ENCODE results near the gene KIAA0513.
A peak's percentile ranks its signal among the peaks of the same experiment; 100 is the strongest.

The KIAA0513 gene, protein sequence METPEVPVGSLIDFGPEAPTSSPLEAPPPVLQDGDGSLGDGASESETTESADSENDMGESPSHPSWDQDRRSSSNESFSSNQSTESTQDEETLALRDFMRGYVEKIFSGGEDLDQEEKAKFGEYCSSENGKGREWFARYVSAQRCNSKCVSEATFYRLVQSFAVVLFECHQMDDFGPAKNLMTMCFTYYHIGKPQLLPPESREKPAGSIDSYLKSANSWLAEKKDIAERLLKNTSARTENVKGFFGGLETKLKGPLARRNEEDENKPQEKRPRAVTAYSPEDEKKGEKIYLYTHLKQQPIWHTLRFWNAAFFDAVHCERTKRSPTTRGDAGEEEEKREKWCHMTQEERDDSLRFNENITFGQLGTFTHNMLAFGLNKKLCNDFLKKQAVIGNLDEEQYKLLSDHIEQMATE

DNA sequence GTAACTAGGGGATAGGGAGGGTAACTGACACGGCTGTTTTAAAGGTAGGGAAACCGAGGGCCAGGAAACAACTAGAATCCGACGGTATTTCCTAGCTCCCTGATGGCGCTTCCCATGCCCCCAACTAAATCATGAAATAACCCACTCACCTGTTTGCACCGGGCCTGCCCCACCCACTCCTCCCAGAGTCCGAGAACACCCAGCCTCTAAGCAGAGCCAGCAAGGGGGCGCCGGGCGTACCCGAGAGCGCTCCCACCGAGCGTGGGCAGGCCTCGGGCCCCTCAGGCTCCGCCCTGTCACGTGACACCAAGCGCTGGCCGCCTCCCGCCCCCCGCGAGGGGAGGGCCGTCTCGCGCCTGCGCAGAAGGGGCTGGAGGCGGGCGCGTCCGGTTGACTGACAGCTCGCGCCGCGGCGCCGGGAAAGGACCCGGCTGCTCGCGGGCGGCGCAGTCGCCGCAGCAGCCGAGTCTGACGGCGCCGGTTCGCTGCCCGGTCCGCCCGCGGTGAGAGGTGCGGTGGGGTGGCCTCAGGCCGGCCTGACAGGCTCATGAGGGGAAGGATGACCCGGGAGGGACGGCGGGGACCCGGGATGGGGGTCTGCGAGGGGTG, at the start of gene KIAA0513:
TSS of gene KIAA0513 (plus strand) at position 447 of the 609 bp plus-strand sequence. CDS start 39,277 bp downstream, outside the sequence.
- DNase-seq, result peak; percentile 78

DNA sequence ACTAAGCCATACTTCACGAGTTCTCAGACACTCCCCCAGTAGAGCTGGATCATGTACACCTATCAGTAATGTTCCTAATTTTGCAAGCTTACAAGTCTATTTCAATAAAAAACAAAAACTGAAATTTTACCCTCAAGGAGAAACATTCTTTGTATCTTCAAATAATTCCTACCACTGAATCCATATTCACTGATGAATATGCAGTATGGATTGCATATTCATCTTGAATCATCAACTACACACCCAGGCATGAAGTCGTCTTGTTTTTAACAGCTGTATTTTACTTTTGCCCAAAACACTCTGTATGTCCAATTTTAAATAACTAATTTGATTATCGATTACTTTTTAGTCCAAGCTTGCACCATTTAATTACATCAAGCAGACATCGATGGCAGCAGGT, 48.1 kb upstream of the KIAA0513 start:
- no peak for DNase-seq

- no peak for DNase-seq
Measured at GRCh38 chr16:84982434-84982833, 45.2 kb upstream of the KIAA0513 start.

DNA sequence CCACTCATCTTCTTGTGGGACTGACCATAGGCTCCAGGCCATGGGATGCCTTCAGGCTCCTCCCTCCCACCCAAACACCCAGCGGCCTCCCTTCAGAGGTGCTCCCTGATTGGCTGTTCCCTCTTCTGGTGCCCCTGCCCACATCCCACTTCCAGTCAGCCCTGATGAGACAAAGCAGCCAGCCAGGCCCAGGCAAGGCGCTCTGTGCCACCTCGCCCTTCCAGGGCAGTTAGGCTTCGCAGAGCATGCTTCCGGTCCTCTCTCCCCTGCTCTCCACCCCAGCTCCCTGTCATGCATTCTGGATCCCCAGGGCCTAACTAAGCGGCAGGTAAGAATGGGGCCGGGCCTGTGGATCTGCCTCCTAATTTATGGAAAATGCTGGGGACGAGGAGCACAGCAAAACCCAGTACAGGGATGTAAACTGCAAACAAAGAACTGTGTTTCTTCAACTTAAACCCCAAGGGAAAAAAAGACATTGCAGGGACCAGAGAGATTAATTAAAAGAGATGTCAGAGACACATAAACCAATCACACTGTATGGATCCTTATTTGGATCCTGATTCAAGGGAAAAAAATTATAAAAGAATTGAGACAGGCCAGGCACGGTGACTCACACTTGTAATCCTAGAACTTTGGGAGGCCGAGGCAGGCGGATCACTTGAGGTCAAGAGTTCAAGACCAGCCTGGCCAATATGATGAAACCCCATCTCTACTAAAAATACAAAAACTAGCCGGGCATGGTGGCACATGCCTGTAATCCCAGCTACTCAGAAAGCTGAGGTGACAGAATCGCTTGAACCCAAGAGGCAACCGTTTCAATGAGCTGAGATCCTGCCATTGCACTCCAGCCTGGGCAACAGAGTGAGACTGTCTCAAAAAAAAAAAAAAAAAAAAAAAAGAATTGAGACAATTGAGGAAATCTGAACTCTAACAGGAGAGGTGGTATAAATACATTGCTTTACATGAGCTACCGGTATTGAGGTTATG, 42.2 kb upstream of the KIAA0513 start:
- no peak for DNase-seq

DNA sequence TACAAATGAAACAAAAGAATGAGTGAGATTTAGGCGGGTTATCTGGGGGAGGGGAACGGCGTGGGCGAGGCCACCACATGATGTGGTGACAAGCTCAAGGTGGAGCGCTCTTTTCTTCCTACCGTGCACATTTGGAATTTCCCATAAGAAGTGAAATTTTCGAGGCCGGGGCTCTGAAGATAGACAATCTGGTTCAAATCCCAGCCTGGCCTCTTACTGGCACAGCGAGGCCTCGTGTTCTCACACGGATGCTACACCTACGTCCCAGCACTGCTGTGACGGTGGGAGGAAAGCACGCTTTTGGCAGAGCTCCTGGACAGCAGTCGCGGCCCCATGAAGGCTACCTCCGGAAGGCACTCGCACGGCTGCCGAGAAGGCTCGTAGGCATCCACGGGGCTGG, 41.5 kb upstream of the KIAA0513 start:
- no peak for DNase-seq

GRCh38 chr16:84986879-84987278, 40.7 kb upstream of the KIAA0513 start:
- DNase-seq, result no peak

GRCh38 chr16:84988328-84989080, 39.1 kb upstream of the KIAA0513 start:
- DNase-seq, result no peak

DNA sequence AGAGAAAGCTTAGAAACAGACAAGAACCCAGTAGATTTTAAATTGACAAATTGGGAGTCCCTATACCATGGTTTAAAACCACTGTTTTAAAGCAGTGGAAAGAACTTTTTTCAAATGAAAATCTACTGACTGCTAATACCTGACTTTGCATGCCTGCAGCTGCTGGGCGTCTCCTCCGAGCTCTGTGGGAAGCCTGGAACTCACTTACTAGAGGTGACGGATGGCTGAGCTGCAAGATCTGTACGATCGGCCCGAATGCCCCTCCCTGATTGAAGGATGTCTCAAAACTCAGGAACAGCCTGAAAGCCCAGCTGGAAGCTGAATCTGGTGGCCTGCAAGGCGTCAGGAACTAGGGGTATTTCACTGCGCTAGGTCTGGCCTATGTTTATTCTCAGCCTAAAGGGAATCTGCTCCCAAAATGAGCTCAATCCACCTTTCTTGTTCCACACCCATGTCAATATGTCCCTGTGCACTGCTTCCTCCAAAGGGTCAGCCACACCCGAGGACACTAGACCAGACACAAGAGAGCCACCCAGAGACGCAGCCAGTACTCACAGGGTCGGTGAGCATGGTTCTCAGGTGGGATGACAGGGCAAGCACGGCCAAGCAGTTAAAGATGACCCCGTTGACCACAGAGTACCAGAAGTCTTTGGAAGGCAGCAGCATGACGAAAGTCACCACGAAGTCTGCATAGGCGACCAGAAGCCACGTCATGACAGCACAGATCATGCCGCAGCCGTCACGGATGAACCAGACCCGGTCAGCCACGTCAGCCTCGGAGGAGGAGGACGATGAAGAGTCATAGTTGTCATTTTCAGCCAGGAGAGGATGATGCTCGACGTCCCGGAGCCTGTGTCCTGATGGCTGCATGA, 37.6 kb upstream of the KIAA0513 start:
- no peak for DNase-seq

DNA sequence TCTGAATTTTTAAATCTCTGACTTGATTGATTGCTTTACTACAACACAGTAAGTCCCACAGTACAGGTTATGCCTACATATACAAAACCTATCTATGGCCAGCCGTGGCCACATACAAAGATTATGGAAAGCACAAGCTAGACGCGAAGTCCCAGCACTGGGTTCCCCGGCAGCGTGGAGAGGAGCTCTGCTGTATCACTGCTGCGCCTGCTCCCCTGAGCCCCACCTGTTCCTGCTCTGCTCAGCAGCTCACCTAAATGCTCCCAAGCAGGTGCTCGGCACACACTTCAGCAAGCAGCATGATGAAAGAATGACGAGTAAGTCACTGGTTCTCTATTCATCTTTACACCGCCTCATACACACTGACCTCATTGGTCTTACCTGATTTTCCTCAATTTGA, 36.8 kb upstream of the KIAA0513 start:
- DNase-seq, result no peak

GRCh38 chr16:84992717-84993075, 34.9 kb upstream of the KIAA0513 start:
- DNase-seq, result no peak

GRCh38 chr16:84993926-84994325, 33.7 kb upstream of the KIAA0513 start:
- DNase-seq, result no peak

- DNase-seq, result no peak
Measured at GRCh38 chr16:84995663-84996062, 31.9 kb upstream of the KIAA0513 start.

DNA sequence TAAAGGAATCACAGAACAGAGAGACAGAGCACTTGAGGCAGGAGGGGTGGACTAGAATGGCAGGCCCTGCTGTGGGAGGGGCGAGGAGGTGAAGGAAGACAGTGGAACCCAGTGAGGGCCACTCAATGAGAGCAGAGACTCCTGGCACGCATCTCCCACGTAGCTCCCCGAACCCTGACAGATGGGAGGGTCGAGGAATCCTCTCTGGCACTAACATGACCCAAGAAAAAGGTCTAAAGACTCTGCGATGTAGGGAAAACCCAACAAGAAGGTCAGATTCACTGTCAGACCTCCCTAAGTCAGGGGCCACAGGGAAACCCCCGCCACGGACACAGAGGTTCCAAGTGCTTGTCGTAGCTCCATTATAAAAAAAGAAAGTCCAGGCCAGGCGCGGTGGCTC, 31.2 kb upstream of the KIAA0513 start:
- DNase-seq, result no peak

DNA sequence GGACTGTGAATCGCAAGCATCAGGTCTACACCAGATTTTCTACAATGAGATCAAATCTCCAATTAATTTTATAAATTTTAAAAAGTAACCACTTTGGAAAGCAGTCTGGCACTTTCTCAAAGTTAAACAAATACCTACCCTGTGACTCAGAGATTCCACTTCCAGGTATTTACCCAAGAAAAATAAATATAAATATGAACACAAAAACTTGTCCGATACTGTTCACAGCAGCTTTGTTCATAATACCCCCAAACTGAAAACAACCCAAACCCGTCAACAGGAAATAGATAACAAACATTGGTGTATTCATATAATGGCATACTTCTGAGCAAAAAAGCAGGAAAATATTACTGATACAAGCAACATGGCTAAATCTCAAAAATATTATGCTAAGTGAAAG, 28.4 kb upstream of the KIAA0513 start:
- no peak for DNase-seq

GRCh38 chr16:84999857-85000480, 27.6 kb upstream of the KIAA0513 start:
- DNase-seq, result no peak

DNA sequence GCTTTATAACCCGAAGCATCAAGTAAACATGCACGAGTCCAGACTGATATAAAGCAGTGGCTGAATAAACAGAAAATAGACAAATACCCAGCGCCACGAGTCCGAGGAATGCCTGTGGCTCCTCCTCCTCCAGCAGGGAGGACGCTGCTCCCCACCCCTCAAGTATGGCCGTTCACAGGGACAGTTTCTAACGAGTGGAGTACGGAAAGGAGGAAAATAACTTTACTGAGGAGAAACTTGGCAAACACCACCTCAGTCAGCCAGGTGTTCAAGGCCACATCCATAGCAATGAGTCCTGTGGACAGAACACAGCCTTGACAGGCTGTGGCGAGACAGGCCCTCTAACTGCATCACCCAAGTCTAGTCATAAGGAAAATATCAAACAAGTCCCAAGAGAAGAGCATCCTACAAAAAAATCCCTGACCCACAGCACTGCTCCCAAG, 25.5 kb upstream of the KIAA0513 start:
- no peak for DNase-seq

GRCh38 chr16:85002608-85003007, 25.0 kb upstream of the KIAA0513 start:
- no peak for DNase-seq

DNA sequence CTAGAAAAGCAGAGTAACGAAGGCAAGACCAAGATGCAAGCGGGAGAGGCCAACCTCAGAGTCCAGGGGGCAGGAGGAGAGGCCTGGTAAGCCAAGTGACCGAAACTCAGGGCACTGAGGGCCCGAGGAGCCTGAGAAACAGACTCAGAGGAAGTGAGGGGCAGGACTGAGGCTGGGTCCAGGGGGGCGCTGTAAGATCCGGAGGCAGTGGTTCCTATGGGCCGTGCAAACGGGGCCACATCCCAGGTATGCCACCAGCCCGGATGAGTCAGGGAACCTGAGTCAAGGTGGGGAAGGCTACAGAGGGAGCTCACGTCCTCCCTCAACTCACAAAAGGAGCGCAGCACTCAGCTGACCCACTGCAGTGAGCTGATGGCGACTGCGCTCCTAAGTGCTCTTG, 24.5 kb upstream of the KIAA0513 start:
- DNase-seq, result no peak

- DNase-seq, result no peak
Measured at GRCh38 chr16:85003725-85004586, 23.6 kb upstream of the KIAA0513 start.

DNA sequence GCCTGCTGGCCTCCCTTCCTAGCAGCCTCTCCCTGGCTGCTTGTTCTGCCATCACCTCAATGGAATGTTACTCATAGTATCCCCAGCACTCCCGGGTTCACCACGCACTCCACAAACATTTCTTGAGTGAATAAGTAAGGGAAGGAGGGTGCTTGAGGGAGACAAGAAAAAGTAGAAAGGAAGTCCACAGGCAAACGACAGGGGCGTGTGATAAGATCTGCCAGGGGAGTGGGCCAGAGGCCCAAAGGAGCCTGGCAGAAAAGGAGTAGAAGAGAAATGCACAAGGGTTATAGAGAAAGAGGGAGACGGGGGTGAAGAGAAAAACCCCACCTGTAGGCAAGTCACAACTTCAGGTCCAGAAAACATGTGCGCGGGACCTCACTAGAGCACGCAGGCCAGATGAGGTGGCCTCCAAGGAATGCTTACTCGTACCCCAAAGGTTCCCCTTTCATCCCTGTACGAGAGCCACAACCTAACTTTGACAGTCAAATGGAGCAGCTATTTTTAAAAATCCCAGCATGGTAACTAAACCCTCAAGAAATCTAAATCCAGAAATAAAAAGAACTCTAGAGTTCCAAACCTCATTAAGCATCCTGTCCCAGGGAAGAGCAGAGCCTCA, 22.9 kb upstream of the KIAA0513 start:
- DNase-seq, result no peak

Measured in NCI-H1105 treated with DMSO at 0.1 percent for 48 hours (cell line).